ENCODE data around the gene ANKDD1B.

- TF ChIP-seq CTCF (IDR thresholded peaks at IDR 0.05; ENCODE audit: insufficient read depth, low read length, poor library complexity, severe bottlenecking) (no peak), EZH2phosphoT487 (conservative IDR thresholded peaks at IDR 0.05; ENCODE audit: low read length) (no peak)
Observed at GRCh38 chr5:75574791-75575190, 36.5 kb upstream of the ANKDD1B start.

All from SU-DHL-6 (cell line).